ENCODE results near the gene POC1A.
"Not testable (repeated sequence)": the region's sequence is repeated elsewhere in the genome, so short reads cannot be mapped to it uniquely, and the experiment has no call there.

Gene POC1A

GRCh38 chr3:52041118-52041731 is 113.0 kb downstream of the POC1A start:
- no peak for DNase-seq

- DNase-seq = no peak
Observed at GRCh38 chr3:52040600-52040999, 113.6 kb downstream of the POC1A start.

GRCh38 chr3:52039846-52040245 is 114.4 kb downstream of the POC1A start:
- no peak for DNase-seq

DNA sequence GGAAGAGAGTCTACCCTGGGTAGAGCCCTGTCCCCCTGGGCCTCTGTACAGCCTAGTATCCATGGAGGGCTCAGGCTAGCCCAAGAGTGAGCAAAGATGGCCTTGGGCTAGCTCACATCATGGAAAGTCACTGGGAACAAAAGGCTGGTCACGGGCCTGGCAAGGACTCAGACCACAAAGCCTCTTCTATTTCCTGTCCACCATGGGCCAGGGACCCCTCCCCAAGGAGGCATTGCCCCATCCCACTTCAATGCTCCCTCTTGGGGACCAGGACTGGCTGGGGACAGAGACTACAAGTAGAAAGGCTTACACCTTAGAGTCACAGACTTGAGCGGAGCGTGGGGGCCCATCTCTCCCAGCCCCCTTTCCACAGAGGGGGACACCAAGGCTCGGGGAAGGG is 114.8 kb downstream of the POC1A start:
- no peak for DNase-seq

DNA sequence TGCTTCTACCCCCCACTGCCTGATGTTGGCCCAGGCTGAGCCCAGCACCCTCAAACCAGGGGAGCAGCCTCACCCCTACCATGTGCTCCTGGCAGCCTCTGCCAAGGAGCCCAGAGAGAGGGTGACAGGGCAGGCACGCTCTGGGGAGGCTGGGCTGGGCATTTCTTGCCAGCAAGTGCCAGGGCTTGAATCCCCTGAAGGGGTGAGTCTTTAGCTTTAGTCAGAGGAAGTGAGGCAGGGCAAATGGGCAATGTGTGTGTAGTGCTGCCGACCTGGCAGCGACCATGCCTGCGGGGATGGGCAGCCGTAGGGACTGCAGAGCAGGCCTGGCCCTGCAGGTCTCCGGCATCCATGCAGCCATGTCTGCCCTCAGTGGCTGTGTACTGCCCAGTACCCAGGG is 116.0 kb downstream of the POC1A start:
- no peak for DNase-seq

DNA sequence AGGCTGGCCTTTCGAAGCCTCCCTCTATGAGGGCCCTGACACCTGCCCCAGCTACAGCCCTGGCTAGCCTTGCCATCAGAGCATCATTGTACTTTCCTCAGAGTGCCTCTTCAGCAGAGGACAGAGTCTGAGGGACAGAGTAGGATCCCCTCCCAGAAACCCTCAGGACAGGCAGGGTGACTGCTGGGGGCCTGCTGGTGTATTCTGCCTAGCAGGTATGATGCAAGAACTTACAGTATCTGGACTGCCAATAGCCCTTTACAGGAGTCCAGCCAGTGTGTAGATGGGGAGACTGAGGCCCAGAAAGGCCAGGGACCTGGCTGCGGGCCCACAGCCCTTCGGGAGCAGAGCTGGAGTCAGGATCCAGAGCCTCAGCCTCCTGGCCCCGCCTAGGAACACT is 116.9 kb downstream of the POC1A start:
- DNase-seq = no peak

DNA sequence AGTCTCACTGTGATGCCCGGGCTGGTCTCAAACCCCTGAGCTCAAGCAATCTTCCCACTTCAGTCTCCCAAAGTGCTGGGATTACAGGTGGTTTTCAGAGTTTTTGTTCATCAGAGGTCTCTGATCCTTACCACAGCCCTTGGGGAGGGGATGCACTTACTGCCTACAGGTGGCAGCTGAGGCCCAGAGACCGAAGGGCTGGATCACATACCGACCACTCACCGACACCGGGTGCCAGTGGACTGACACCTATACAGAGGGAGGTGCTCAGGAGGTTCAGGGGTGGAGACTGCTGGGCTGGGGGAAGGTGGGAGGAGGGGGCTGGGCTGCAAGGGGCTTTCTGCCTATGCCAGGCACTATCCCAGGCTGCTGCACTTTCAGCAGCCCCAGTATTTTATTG is 117.4 kb downstream of the POC1A start:
- no peak for DNase-seq

DNA sequence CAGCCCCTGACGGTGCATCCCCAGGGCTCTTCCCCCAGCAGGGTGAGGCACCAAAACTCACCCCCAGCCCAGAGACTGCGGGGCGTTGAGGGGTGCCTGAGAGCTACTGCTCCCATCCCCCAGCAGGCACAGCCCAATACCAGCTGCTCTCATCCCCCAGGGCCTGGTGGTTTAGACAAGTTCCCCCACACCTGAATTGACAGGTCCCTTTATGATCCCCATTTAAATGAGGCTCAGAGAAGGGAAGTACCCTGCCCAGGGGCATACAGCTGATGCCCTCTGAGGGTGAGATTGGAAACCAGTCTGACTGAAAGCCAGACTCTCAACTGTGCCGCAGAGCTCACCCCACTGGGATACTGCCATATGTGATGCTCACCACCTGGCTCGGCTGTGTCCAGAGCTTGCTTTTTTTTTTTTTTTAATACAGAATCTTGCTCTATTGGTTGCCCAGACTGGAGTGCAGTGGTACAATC is 118.0 kb downstream of the POC1A start:
- no peak for DNase-seq

DNA sequence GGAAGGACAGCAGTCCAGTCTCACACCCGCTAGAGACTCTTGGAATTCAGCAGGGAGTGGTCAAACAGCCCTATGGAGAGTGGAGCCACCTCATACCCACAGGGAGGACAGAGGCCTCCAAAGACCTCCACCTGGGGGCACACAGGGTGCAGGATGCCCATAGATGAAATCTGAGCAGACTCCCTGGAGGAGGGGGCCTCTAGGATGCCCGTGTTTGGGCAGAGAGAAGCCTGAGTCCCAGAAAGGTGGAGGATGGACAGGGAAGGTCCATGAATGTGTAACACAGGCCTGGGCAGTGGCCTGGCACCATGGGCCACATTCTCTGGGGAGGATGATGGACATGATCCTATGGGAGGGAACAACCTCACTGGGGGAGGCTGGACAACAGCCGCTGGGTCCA is 119.6 kb downstream of the POC1A start:
- DNase-seq = no peak

DNA sequence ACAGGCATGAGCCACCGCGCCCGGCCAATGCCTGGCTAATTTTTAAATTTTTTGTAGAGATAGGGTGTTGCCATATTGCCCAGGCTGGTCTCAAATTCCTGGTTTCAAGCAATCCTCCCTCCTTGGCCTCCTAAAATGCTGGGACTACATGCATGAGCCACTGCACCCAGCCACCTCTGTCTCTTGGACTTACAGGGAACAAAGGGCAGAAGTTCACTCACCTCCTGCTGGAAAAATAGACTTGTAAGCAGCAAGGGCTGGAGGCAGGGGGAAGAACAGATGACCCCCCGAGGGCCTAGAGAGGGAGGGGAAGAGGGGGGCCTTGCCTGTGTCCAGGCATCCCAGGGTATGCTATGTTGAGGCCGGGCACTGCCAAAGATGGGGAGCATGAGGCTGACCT is 120.0 kb downstream of the POC1A start:
- DNase-seq = no peak

DNA sequence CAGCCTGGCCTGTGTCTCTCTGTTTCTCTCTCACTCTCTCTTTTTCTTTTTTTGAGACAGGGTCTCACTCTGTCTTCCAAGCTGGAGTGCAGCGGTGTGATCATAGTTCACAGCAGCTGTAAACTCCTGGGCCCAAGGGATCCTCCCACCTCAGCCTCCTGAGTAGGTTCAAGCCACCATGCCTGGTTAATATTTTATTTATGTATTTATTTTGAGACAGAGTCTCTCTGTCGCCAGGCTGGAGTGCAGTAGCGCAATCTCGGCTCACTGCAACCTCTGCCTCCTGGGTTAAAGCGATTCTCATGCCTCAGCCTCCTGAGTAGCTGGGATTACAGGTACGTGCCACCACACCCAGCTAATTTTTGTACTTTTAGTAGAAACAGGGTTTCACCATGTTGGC is 120.5 kb downstream of the POC1A start:
- DNase-seq = not testable (repeated sequence)

GRCh38 chr3:52032702-52033408 is 121.4 kb downstream of the POC1A start:
- DNase-seq = no peak

DNA sequence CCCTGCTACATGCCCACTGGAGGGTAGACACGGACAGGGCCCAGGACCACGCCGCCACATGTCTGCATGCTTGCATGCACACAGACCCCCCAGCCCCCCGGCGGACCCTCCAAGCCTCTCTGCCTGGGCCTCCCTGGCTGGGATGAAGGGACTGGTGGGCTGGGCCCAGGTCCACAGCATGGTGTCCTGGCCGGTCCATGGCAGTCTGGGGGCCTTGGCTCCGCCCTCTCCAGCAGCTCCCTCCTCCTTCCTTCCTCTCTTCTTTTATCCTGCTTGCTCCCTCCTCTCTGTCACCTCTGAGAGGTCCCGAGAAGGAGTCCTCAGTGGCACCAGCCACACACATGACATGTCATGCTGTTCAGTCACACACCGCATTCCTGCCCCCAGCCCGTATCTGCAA is 122.3 kb downstream of the POC1A start:
- no peak for DNase-seq

DNA sequence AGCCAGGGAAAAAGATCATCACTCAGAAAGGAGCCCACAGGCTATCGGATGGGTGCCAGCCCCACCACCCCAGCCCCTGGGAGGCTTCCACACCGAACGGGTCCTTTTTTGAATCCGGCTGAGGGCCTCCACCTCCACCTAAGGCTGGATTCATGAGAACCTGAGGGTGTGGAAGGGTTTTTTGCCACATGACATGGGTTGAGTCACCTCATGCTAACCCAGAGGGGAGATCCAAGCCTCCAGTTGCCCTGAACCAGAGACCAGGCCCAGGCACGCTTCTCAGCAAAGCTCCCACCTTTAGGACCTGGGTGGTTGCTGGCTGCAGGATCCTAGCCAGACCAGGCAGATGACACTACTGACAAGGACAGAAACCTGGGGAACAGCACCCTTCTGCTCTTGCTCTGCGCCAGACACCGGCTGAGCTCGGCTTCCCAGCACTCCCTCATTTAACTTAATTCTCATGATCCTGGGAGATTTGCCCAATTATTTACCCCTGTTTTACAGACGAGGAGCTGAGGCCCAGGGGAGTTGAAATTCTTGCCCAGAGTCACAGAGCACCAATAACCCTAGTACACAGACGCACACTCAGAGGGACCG is 123.4 kb downstream of the POC1A start:
- no peak for DNase-seq

DNA sequence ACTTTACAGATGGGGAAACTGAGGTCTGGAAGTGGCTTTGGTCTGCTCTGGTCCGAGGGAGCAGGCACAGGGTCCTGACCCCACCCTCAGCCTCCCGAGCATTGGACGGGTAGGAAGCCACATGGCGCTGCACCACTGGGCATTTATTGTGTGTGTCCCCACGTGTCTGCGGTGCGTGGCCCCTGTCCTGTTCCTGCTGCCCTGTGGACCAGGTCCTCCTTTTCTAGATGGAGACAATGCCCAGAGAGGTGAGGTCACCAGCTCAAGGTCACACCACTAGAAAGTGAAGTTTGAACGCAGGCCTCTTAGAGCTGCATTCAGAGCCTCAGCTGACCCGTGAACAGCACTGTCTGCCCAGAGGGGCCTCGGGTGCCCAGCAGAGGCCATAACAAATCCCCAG is 124.7 kb downstream of the POC1A start:
- no peak for DNase-seq

- DNase-seq = no peak
Observed at GRCh38 chr3:52029053-52029452, 125.2 kb downstream of the POC1A start.

DNA sequence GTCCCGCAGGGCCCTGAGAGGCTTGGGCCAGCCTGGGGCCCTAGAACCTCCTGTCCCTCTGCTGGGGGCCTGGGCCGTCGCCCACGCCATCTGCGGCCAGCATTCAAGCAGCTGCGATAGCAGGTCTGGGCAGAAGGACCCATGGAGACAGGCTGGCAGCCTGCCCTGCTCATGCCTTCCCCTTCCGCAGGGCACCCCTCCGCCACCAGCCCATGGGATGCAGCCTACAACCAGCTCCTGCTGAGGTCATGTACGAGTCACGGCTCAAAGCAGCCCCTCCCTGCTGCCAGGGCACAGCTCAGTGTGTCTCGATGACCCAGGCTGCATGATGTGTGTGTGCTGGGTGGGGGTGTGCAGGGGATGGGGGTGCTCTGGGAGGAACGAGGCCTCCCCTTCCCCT is 125.7 kb downstream of the POC1A start:
- DNase-seq = no peak

GRCh38 chr3:52026041-52026440 is 128.2 kb downstream of the POC1A start:
- no peak for DNase-seq

DNA sequence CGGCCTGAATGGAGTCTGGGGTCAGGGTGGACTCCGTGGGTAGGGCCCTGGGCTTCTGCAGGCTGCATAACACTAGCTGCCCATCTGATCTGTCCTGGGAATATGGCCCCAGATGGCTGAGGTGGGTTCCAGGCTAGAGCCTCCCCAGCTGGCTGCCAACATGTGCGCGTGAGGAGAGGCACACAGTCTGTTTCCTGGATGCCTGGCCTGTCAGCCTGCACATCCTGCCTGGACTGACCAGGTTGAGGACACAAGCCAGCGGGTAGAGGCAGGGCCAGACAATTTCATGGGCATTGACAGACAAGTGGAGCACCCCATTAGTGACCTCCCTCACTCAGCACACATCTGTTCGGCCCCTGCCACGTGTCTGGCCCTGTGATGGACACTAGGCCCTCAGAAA is 128.8 kb downstream of the POC1A start:
- DNase-seq = no peak
